Retinal pigment epithelial cell (primary cell): Measurements from ENCODE around the gene SIRT2.
"Not testable (repeated sequence)": the region's sequence is repeated elsewhere in the genome, so short reads cannot be mapped to it uniquely, and the experiment has no call there.

Experiments
- DNase-seq: peaks from one replicate; pipeline ENCODE4 v3.0.0-alpha.2; 2010; ENCODE audit warnings: low read depth
- H3K4me3 ChIP-seq: 2 replicates; pipeline ENCODE4 v1.5.1; 2011; ENCODE audit warnings: mild to moderate bottlenecking, low read length, control low read depth, moderate library complexity
- CTCF ChIP-seq: conservative IDR thresholded peaks from 2 replicates; pipeline ENCODE4 v1.5.1; 2011; ENCODE audit warnings: low read depth, low read length, control low read depth, inconsistent platforms

SIRT2 gene

GRCh38 chr19:38893341-38893771 is 6.1 kb downstream of the SIRT2 start:
- no peak for DNase-seq
- TF ChIP-seq CTCF, result no peak

DNA sequence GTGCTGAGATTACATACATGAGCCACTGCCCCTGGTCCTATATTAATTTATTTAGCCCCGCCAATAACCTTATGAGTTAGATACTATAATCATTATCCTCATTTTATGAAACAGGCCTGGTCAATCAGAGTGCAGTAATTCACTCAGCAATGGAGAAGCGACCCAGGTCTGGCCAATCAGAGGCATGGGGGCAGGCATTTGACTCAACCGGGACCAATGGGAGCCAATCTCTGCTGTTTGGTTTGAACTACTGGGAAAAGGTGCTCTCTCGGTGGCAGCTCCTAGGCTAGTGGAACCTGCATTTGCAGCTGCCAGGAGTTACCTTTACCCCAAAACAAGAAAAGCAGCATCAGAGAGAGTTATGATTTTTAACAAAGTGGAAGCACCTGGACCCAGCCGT is 6.6 kb downstream of the SIRT2 start:
- no peak for TF ChIP-seq CTCF
- no peak overlapping the region for H3K4me3 ChIP-seq
- DNase-seq, result no peak

More at GRCh38 chr19:38893341-38893771, 6.1 kb downstream of the SIRT2 start:
- no peak overlapping the region for H3K4me3 ChIP-seq

DNA sequence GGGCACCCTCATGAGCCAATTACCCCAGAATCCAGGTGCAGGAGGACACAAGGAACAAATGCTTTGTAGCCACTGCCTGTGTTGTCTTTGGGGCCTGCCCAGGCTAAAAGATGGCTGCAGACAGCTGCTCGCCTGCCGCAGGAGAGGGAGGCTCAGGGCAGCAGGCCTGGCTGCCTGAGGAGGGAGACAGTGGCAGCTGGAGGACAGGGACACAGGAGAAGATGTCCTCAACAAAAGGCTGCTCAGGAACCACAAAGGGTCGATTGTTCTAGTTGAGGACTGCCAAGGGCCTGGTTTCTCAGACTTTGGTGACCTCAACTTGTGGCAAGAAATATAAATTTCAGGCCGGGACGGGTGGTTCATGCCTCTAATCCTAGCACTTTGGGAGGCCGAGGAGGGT is 7.6 kb downstream of the SIRT2 start:
- no peak for TF ChIP-seq CTCF
- no peak overlapping the region for H3K4me3 ChIP-seq
- DNase-seq, result no peak

DNA sequence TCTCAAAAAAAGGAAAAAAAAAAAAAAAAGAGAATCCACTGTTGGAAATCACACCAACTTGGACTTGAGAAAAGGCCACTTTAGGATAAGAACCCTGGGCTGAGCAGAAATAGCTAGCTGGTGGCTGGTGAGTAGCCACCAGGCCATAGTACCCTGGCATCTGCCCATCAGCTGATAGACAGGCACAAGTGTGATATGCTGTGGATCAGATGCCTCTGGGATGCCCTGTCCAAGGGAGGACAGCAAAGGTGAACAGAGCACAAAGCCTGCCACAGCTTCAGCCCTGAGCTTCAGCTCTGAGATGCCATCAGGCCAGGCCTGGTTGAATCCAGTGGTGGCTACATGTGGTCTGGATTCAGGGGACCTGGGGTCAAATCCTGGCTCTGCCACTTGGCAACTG is 8.7 kb downstream of the SIRT2 start:
- DNase-seq, result no peak
- TF ChIP-seq CTCF, result no peak
- H3K4me3 ChIP-seq, result no peak overlapping the region

DNA sequence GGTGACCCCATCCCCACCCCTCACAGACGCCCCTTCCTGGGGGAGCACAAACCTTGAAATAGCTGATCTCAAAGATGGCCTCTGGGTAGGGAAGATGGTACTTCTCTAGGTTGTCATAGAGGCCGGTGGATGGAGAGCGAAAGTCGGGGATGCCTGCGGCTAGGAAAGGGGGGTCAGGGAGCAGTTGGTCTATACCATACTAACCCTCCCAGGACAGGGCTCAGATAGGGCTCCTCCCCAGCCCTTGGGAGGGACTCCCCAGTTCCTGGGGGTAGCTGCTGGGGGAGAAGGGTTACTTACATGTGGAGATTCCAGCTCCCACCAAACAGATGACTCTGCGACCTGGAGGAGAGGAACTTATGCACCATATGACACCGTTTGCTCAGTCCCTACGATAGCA is 9.6 kb downstream of the SIRT2 start:
- no peak overlapping the region for H3K4me3 ChIP-seq
- DNase-seq, result no peak
- no peak for TF ChIP-seq CTCF

DNA sequence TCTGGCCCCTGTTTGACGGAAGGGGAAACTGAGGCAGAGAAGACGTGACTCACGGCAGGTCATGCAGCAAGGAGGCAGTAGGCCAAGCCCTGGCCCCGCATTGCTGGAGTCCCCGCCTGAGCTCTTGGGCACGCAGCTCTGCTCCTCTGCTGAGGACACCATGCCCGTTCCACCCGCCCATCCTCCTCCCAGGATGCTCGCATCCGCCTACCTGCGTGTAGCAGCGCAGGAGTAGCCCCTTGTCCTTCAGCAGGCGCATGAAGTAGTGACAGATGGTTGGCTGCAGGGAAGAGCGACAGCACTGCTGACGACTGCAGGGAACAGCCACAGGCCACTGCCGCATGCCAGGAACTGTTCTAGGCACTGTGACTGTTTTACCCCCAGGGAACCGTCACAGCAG is 10.5 kb downstream of the SIRT2 start:
- TF ChIP-seq CTCF, result no peak
- H3K4me3 ChIP-seq, result no peak overlapping the region
- no peak for DNase-seq

GRCh38 chr19:38884691-38885090 is 14.7 kb downstream of the SIRT2 start:
- H3K4me3 ChIP-seq, DNase-seq: not testable (repeated sequence)

DNA sequence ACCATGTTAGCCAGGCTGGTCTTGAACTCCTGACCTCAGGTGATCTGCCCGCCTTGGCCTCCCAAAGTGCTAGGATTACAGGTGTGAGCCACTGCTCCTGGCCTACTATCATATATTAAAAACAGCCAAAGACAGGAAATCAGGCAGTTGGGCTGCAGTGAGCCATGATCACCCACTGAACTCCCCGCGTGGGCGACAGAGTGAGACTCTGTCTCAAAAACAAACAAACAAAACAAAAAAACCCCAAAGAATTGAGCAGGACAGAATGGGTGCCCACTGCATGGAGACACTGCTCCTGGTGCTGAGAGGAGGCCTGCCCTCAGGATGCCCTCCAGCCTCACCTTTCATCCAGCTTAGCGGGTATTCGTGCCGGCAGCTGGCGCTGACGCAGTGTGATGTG is 16.1 kb downstream of the SIRT2 start:
- no peak for TF ChIP-seq CTCF
- H3K4me3 ChIP-seq, result no peak overlapping the region
- DNase-seq, result no peak
